IMR-90 (cell line): ENCODE results near the gene ONECUT1. TPM values are rescaled to one million over a fixed set of nuclear protein-coding genes. Genes with fewer than 3 reads are reported as not detected.

Experiments
- ATAC-seq: fragments of 200-7000 bp; cut with Tn5 transposase; 2 replicates; pipeline ENCODE4 v1.9.1; 2020; ENCODE audit warnings: low read depth, mild to moderate bottlenecking, moderate library complexity
- BruUV-seq: library from RNA; stranded (reverse); fragments of 400-500 nt; replicated peaks from 2 replicates; lab custom pipeline; 2021; lab: Mats Ljungman, UMichigan
- CTCF ChIA-PET: fragments of 300-600 bp; formaldehyde crosslinking; extraction: SDS; loops from one replicate; lab custom pipeline; 2021; ENCODE audit warnings: antibody characterized with exemption; lab: Yijun Ruan, JAX
- POLR2A ChIA-PET: fragments of 300-600 bp; sonication (Branson Sonifier 250); formaldehyde crosslinking; loops from one replicate; lab custom pipeline; 2022; ENCODE audit warnings: antibody characterized with exemption; ENCODE audit not compliant: unreplicated experiment; lab: Charles Lee
- DNase-seq: peaks from one replicate; pipeline ENCODE4 v3.0.0; 2013
- H2AFZ ChIP-seq: replicated peaks from 2 replicates; pipeline ENCODE3; 2013; ENCODE audit warnings: low read length, mild to moderate bottlenecking; ENCODE audit not compliant: poor library complexity
- H2AK5ac ChIP-seq: 2 replicates; pipeline ENCODE4 v1.6.1; 2013; ENCODE audit warnings: low read depth, low read length, inconsistent platforms
- H2AK9ac ChIP-seq: replicated peaks from 2 replicates; pipeline ENCODE3; 2013; ENCODE audit warnings: mild to moderate bottlenecking, low read depth, low read length, moderate library complexity; ENCODE audit not compliant: poor library complexity
- H2BK120ac ChIP-seq: 2 replicates; pipeline ENCODE4 v1.6.1; 2013; ENCODE audit warnings: low read depth, low read length, inconsistent platforms
- H2BK15ac ChIP-seq: 3 replicates; pipeline ENCODE4 v1.6.1; 2013; ENCODE audit warnings: low read depth, low read length, inconsistent platforms
- H2BK20ac ChIP-seq: 2 replicates; pipeline ENCODE4 v1.6.1; 2013; ENCODE audit warnings: low read depth, mild to moderate bottlenecking, inconsistent platforms, low read length, moderate library complexity
- H2BK5ac ChIP-seq: 2 replicates; pipeline ENCODE4 v1.6.1; 2013; ENCODE audit warnings: mild to moderate bottlenecking, low read depth, low read length, inconsistent platforms; ENCODE audit not compliant: poor library complexity, severe bottlenecking
- H3K14ac ChIP-seq: replicated peaks from 2 replicates; pipeline ENCODE4 v1.6.1; 2013; ENCODE audit warnings: low read depth, low read length, inconsistent platforms
- H3K18ac ChIP-seq: 2 replicates; pipeline ENCODE4 v1.6.1; 2013; ENCODE audit warnings: low read depth, low read length, control low read depth
- H3K23ac ChIP-seq: 2 replicates; pipeline ENCODE4 v1.6.1; 2013; ENCODE audit warnings: low read depth, low read length, inconsistent platforms
- H3K27ac ChIP-seq: 2 replicates; pipeline ENCODE4 v1.5.1; 2013; ENCODE audit warnings: mild to moderate bottlenecking, control low read depth, low read length; ENCODE audit not compliant: insufficient read depth
- H3K27me3 ChIP-seq: 2 replicates; pipeline ENCODE4 v1.6.1; 2013; ENCODE audit warnings: low read length; ENCODE audit not compliant: control insufficient read depth, insufficient read depth
- H3K36me3 ChIP-seq: 2 replicates; pipeline ENCODE4 v1.6.1; 2013; ENCODE audit warnings: low read length, mixed read lengths; ENCODE audit not compliant: control insufficient read depth, insufficient read depth
- H3K4ac ChIP-seq: 2 replicates; pipeline ENCODE4 v1.6.1; 2013; ENCODE audit warnings: low read depth, low read length, inconsistent platforms
- H3K4me1 ChIP-seq: 2 replicates; pipeline ENCODE4 v1.6.1; 2013; ENCODE audit warnings: low read length, mixed read lengths; ENCODE audit not compliant: control insufficient read depth, insufficient read depth
- H3K4me2 ChIP-seq: 2 replicates; pipeline ENCODE4 v1.6.1; 2013; ENCODE audit warnings: low read depth, mild to moderate bottlenecking, control low read depth, low read length, moderate library complexity
- H3K4me3 ChIP-seq: 2 replicates; pipeline ENCODE4 v1.5.1; 2013; ENCODE audit warnings: low read depth, mild to moderate bottlenecking, control low read depth, low read length, moderate library complexity; ENCODE audit not compliant: insufficient read depth
- H3K56ac ChIP-seq: 2 replicates; pipeline ENCODE4 v1.6.1; 2013; ENCODE audit warnings: low read length, inconsistent platforms; ENCODE audit not compliant: insufficient read depth; ENCODE audit errors: extremely low read depth
- H3K79me1 ChIP-seq, 2 experiments: 2 replicates each; pipeline ENCODE4 v1.6.1; 2013; ENCODE audit warnings: low read length in 2 of 2, inconsistent platforms in 1 of 2, low read depth in 1 of 2
- H3K9ac ChIP-seq: 2 replicates; pipeline ENCODE4 v1.6.1; 2013; ENCODE audit warnings: low read depth, low read length, control low read depth
- H3K9me1 ChIP-seq: 2 replicates; pipeline ENCODE4 v1.6.1; 2013; ENCODE audit warnings: low read length, inconsistent platforms; ENCODE audit not compliant: insufficient read depth
- H3K9me3 ChIP-seq: 2 replicates; pipeline ENCODE4 v1.6.1; 2013; ENCODE audit warnings: low read length; ENCODE audit not compliant: control insufficient read depth, insufficient read depth
- H4K20me1 ChIP-seq: 2 replicates; pipeline ENCODE4 v1.6.1; 2013; ENCODE audit warnings: low read length, inconsistent platforms; ENCODE audit not compliant: insufficient read depth
- H4K5ac ChIP-seq: 2 replicates; pipeline ENCODE4 v1.6.1; 2013; ENCODE audit warnings: mild to moderate bottlenecking, low read depth, low read length, control low read depth
- H4K8ac ChIP-seq, 2 experiments: 2 replicates each; pipeline ENCODE4 v1.6.1; 2013; ENCODE audit warnings: low read depth in 2 of 2, low read length in 2 of 2, control low read depth in 1 of 2, inconsistent platforms in 1 of 2
- H4K91ac ChIP-seq: 2 replicates; pipeline ENCODE4 v1.6.1; 2013; ENCODE audit warnings: low read depth, low read length, inconsistent platforms; ENCODE audit not compliant: insufficient read depth
- CEBPB ChIP-seq: IDR thresholded peaks from 2 replicates; pipeline ENCODE4 v1.6.1; 2012; ENCODE audit warnings: low read depth, low read length, improper control_type of control experiment
- MAZ ChIP-seq: IDR thresholded peaks from 2 replicates; pipeline ENCODE4 v1.6.1; 2012; ENCODE audit warnings: low read depth, mild to moderate bottlenecking, low read length, improper control_type of control experiment, moderate library complexity, borderline replicate concordance
- RAD21 ChIP-seq: IDR thresholded peaks from 2 replicates; pipeline ENCODE4 v1.6.1; 2012; ENCODE audit warnings: low read length, improper control_type of control experiment
- WGBS, 2 experiments: methylation state at CpG; one replicate each; pipeline versions ENCODE4 v1.1.5 to v1.1.7; 2013; ENCODE audit warnings: missing lambda C conversion rate in 2 of 2; ENCODE audit not compliant: insufficient read length in 1 of 2; ENCODE audit errors: extremely low coverage in 2 of 2; 5-methylcytosine and 5-hydroxymethylcytosine counted together
- dilution Hi-C: fragments of 300-500 bp; cut with HindIII; formaldehyde crosslinking; loops from one replicate; pipeline ENCODE4 v1.14.3; 2018; ENCODE audit warnings: low sequenced_read_pairs; ENCODE audit not compliant: unreplicated experiment
- in situ Hi-C: fragments of 300-500 bp; cut with MboI; formaldehyde crosslinking; loops from 3 replicates; pipeline ENCODE4 v1.14.3; 2019; ENCODE audit warnings: low sequenced_read_pairs, inconsistent platforms, mixed read lengths
- intact Hi-C: fragments of 100-400 bp; cut with micrococcal nuclease; formaldehyde crosslinking; loops from 2 replicates; pipeline ENCODE4 v1.10.0; 2022
- polyA plus RNA-seq, 3 experiments: library from polyadenylated mRNA; depleted of rRNA; stranded (reverse); fragments of >200 nt; gene quantifications; 2 replicates each; pipeline ENCODE4 v1.2.3, GENCODE V29; 2012; ENCODE audit warnings: low replicate concordance in 1 of 3
- total RNA-seq: library from RNA; depleted of rRNA; stranded (reverse); fragments of >200 nt; gene quantifications from 2 replicates; pipeline ENCODE4 v1.2.3, GENCODE V29; 2012

Gene ONECUT1
- total and polyA plus RNA-seq, 2 of the 4 experiments (the other 2 are of a cell fraction), result not detected

- Histone ChIP-seq H3K27ac (no peak overlapping the region), H3K56ac (no peak overlapping the region), H3K4me2 (no peak overlapping the region), H4K5ac (no peak overlapping the region), H3K14ac (no peak overlapping the region), H2BK15ac (no peak overlapping the region), H2AFZ (no peak overlapping the region), H3K36me3 (no peaks in the 10 kb centered on the region), H2AK9ac (no peak overlapping the region), H4K20me1 (no peaks in the 10 kb centered on the region), H3K4ac (no peak overlapping the region), H2BK20ac (no peak overlapping the region), H3K4me3 (no peak overlapping the region), H3K18ac (no peak overlapping the region), H3K9me3 (no peaks in the 10 kb centered on the region), H2BK5ac (no peak overlapping the region), H3K79me1 (no peaks in the 10 kb centered on the region), H3K4me1 (no peaks in the 10 kb centered on the region), H3K23ac (no peak overlapping the region), H4K91ac (no peak overlapping the region), H3K9me1 (no peaks in the 10 kb centered on the region), H3K9ac (no peak overlapping the region), H3K27me3 (peaks cover 13% of the 10 kb centered on the region), H4K8ac (no peak overlapping the region), H2BK120ac (no peak overlapping the region), H2AK5ac (no peak overlapping the region)
- in situ Hi-C loops (no loop called here), dilution Hi-C loops (no loop called here), intact Hi-C loops (no loop called here)
- WGBS, 2 experiments, result 80% methylated on average over 1 of the region's 5 CpGs; no CpG with 5 or more reads in 1 of the 2 experiments
- TF ChIP-seq CEBPB (no peak), RAD21 (no peak), MAZ (no peak)
- no peak for ATAC-seq
- DNase-seq, result no peak
- ChIA-PET POLR2A (no interaction called here), CTCF (no interaction called here)
- no TSS peak for BruUV-seq
These were observed 25.4 kb downstream of the ONECUT1 start for GRCh38 chr15:52764731-52765130.
